ENCODE measurements around the gene YIPF4.

DNA sequence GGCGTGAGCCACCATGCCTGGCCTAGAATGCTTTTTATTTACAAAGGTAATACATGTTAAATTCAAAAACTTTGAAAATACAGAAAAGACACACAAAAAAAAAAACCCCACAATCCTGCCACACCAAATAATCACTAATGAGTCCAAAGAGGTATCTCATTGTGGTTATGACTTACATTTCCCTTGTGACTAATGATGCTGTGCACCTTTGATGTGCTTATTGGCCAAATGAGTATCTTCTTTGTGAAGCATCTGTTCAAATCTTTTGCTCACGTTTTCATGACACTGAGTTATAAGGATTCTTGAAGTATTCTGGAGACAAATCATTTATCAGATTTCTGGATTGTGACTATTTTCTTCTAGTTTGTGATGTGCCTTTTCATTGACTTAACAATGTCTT lies 6.6 kb upstream of the YIPF4 start:
- TF ChIP-seq CTCF (IDR thresholded peaks at IDR 0.05): no peak
- TF ChIP-seq POLR2A (IDR thresholded peaks at IDR 0.05): no peak
- TF ChIP-seq EP300 (IDR thresholded peaks at IDR 0.05): no peak
- TF ChIP-seq POLR2AphosphoS5 (IDR thresholded peaks at IDR 0.05): no peak
